ENCODE measurements around the gene GGCT.
"Not testable (repeated sequence)": the region's sequence is repeated elsewhere in the genome, so short reads cannot be mapped to it uniquely, and the experiment has no call there.

Gene GGCT

DNA sequence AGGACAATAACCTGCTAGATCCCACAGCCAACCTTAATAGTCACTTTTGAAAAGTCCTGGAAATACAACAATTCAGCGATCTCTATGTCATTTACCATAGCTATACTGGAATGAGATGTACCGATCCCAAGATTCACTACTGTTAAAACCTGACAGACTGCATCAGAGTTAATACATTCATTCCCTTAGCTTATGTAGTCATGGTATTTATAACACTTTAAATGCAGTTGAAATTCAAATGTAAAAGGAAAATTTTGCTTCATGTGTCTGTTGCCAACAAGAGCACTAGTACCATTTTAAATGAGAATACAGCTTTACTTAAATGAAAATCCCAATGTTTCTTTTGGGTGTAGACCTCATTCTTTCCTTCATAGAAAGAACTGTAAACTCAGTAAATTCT lies 11.1 kb upstream of the GGCT start:
- no peak for DNase-seq (ENCODE audit: low spot score)

DNA sequence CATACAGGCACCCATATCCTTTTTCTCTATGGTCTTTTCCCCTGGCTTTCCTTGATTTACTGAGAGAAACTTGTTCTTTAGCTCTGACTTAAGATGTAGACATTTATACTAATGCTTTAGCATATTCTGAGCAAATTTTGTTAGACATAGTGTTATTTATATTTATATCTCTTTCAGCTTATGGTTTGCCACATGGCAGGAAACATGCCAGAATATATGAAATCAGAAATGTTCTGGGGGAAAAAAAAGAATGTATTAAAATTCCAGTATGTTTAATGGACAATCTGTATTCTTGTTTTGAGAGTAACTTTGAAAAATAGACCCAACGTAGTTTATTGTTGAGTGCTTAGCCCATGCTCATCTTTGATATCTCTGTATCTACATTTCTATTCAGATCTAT lies 10.1 kb upstream of the GGCT start:
- no peak for DNase-seq (ENCODE audit: low spot score)

DNA sequence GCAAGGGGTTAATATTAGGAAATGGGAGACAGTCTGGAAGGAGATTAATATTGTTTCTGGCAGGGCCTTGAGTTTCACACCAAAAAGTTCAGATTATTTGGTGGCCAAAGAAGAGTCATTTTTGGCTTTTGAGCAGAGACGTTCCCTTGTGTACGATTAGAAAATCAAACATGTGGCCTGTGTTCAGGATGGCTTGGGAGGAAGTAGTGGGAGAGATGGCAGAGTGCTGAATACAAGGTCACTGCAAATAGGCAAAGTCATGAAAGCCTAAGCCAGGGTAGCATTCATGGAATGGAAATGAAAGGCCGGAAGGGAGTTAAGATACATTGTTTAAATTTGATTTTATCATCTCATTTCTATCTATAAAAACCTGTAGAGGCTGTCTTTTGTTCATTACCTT lies 9.5 kb upstream of the GGCT start:
- DNase-seq (ENCODE audit: low spot score), result no peak

DNA sequence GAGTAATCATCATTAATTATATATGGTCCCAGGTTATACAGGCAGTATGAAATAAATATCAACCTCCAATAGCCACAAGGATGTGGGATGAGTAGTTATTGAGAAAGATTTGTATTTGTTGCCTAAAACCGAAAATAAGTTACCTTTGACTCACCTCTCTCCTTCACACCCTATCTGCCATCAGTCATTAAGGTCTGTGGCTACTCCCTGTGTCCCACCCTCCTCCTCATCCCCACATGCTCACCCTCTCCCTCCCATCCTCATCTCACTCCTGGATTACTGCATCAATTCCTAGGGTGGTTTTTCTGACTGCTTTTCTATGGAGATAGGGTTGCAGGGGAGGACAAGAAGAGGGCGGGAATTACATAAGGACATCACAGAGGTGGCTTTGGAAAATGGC lies 9.1 kb upstream of the GGCT start:
- DNase-seq (ENCODE audit: low spot score), result no peak

DNA sequence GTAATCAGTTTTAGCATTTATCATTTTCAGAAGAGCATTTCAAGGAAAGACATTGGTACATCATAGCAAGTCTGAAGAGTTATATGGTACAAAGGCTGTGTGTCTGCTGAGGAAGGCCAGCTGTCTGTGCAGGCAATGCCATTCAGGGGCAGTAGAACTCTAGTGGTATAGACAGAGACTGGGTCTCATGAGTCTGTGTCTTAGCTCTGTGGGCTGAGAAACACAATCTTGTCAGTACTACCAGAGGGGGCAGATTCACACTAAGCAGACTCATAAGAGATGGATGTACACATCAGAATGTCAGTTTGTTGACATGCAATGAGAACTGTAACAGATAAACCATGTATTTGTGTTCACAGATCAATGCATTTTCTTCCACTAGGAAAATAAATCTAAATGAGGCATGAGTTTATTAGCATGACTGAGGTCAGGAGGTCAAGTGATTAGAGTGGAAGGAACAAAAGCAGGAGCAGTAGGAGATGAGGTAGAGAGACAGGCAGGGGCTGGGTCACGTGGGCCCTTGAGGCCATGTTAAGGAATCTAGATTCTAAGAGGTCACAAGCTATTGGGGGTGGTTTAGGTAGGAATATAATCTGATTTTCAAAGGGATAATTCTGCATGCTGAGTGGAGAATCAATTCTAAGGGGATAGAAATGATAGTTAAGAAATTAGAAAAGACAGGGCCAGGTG lies 7.5 kb upstream of the GGCT start:
- DNase-seq (ENCODE audit: low spot score), result no peak

DNA sequence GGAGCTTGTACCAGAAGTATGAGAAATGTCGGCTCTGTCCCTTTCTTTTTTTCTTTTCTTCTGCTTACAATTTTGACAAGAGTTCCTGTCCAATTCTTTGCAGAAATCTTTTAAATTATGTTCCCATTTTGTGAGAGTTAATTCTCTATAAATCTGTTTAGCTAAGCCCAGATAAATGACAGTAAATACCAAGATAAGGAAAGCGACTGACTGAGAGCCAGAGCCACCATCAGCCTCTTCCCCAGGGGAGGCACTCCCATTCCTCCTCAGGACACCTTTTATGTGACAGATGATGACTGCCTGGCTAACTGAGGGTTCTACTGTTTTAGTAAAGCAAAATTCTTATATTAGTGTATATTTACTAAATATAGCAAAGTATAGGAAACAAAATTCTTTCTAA lies 6.9 kb upstream of the GGCT start:
- DNase-seq (ENCODE audit: low spot score), result no peak

DNA sequence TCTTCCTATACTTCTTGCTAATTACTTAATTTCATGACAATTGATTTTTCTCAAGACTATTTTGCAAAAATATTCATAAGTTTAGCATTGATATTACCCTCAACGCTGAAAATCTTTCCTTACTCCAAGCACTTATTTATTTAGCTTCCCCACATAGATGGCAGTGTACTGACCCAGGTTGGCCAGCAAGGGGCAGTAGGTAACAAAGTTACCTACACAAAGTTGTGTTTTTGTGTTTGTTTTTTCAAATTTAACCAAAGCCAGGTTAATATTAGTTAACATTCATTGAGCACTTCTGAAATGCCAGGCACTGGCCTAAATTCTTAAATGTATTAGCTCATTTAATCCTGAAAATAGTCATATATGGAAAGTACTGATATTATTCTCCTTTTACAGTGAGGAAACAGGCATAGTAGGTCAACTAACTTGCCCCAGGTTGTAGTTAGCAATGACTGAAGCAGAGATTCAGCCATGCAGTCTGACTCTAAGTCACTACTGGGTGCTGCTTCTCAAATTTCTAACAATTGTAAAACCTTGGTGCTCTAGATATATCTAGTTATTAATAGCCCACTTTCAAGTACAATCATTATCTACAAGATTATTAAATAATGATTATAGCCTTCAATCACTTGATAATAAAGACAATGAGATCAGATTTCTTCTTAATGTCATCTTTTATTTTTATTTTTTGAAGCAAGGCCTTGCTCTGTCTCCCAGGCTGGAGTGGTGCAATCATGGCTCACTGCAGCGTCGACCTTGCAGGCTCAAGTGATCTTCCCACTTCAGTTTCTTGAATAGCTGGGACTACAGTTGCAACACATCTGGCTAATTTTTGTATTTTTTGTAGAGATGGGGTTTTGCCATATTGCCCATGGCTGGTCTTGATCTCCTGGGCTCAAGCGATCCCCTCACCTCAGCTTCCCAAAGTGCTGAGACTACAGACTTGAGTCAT lies 5.8 kb upstream of the GGCT start:
- DNase-seq (ENCODE audit: low spot score), result no peak

DNA sequence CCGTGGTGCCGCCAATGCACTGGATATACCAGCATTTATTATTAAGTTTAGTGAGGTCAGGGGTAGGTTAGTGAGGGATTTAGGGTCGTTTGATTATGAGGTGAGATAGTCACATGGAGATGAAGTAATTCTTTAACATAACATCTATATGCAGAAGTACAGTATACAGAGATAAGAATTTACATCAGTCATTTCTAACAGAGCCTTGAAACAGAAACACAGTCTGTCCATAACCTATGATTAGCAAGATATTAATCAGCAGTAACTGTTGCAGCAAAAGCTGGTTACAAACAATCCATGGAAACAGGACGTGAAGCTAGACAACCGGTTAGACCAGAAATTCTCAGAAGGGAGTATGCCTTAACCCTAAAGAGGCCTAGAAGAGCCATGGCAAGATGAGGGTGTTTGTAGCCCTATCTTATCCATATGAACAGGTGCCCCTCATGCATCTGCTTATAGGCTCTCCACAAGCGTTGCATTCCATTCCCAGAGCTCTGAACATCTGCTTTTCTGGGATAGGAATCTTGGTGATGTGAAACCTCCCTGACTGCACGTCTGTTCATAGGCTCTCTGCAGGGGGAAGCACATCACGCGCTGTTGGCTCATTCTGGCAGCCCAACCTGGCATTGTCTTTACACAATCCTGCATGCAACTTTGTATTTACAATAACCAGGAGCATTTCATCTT lies 4.7 kb upstream of the GGCT start:
- DNase-seq (ENCODE audit: low spot score), result not testable (repeated sequence)

DNA sequence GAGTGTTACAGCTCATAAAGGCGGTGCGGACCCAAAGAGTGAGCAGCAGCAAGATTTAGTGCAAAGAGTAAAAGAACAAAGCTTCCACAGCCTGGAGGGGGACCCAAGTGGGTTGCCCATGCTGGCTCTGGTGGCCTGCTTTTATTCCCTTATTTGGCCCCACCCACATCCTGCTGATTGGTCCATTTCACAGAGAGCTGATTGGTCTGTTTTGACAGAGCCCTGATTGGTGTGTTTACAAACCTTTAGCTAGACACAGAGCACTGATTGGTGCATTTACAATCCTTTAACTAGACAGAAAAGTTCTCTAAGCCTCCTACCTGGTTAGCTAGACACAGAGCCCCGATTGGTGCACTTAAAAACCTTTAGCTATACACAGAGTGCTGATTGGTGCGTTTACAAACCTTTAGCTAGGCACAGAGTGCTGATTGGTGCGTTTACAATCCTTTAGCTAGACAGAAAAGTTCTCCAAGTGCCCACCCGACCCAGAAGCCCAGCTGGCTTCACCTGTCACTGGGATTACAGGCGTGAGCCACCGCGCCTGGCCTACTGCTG lies 2.8 kb upstream of the GGCT start:
- not testable (repeated sequence) for DNase-seq (ENCODE audit: low spot score)

DNA sequence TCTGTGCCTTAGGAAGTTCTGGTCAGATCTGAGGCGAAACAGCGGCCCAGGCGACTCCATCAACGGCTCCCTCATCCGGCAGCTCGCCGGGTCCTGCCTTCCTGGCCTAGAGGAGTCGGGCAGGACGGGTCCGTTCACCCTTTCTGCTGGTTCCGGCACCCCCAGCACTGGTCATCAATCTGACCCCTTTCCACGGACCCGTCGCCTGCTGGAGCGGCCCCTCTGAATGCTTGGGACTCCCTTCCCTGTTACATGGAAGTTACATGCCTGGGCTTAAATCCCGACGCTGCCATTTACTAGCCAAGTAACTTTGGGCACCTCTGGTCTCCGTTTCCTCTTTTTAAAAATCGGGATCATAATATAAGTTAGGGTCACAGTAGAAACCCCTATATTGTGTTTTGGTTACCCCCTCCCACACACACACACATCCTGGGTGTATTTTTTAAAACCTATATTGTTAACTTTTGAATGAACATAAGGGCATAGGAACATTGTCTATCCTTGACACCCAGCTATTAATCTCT lies 607 bp upstream of the GGCT start:
- no peak for DNase-seq (ENCODE audit: low spot score)

DNA sequence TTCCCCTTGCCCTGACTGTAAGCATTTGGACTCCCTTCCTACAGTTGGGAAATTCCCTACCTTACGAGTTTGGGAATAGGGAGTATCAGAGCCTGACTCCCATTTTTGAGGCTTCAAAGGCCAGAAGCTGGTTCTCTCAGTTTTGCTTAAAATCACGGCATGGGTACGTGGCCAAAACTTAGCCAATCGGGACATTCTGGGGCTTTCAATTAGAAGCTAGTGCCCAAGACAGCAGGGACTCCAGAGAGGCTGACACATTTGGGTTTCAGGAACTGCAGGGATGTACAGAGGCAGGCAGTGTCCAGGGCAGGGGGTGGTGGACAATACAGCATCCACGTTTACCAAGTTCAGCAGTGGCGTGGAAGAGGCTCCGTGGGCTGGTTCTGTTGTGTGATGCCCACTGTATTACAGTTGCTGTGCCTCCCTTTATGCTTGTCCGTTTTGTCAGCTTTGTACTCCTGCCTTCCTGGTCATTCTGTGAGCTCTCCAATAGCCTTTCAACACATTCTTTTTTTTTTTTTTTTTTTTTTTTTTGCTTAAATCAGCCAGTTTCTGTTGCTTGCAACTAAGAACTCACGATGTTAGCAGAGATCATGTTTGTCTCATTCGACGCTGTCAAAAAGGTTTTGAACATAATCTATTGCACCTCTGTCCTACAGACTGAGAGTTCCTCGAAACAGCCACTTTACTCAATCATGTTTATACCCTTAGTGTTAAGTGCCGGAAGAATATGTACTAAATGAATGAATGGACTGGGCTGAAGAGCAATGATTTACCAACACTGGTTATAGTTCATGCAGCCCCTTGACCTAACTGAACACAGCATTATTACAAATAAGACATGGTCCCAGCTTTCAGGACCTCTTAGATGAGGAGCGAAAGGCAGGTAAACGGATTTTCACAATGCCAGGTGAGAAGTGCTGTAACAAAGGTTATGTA lies 1.1 kb downstream of the GGCT start:
- no peak for DNase-seq (ENCODE audit: low spot score)

DNA sequence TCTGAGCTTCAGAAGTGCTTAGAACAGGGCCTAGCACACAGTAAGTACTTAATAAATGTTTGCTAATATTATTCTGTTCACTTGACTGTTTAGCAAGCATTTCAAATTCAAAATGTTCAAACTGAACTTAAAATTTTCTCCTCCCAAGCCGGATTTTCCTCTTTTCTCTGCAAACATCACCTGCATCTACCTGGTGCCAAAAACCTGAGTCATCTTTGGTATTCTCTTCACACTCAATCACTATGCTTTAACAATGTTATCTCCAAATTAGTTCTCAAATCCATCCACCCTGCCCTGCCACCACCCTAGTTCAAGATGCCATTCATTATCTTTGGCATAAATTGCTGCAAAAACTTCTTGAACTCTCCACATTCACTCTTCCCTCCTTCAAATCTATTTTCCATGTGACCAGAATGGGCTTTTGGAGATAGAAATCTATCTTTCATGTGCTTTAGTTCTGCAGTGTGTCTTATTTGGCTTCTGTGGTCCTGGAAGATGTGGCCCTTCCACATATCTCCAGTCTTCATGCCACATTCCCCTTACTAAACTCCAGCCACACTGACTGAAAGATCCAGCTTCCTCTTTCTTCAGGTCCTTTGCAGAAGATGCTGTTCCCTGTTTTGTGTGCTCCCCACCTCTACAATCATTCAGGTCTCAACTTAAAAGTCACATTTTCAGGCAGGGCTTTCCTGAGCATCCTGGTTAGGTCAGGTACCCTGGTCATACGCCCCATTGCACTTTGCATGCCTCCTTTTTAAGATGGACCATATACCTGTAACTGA lies 2.0 kb downstream of the GGCT start:
- no peak for DNase-seq (ENCODE audit: low spot score)

DNA sequence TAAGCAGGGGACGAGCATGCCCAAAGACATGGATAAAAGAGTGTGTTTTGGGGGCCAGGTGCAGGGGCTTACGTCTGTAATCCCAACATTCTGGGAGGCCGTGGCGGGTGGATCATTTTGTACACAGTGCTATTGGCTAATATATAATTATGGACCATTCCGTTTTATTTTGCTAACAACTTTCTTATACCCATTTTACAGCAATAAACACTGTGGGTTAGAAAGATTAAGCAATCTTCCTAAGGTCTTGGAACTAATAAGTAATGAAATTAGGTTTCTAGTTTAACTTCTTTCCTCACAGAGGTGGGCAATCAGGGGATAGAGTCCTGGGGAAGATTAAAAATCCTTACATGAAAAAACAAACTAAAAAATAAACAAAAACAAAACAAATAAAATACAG lies 3.4 kb downstream of the GGCT start:
- DNase-seq (ENCODE audit: low spot score), result no peak

DNA sequence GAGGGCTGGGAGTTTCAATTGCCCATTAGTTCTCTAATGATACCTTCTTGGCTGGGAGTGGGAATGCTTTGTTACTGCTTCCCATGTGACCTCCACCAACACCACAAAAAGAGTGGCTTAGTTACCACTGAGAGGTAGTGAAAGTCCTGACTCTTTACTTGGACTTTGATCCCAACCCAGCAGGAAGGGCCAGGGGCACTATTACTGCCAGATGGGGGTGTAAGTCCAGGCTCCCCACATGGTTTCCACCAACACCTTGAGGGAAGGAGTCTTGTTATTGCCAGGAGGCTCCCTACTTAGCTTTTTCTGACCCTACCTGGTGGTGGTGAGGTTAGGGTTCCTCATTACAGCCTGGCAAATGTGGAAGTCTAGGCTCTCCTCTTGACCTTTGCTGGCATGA lies 11.4 kb downstream of the GGCT start:
- DNase-seq (ENCODE audit: low spot score), result no peak

DNA sequence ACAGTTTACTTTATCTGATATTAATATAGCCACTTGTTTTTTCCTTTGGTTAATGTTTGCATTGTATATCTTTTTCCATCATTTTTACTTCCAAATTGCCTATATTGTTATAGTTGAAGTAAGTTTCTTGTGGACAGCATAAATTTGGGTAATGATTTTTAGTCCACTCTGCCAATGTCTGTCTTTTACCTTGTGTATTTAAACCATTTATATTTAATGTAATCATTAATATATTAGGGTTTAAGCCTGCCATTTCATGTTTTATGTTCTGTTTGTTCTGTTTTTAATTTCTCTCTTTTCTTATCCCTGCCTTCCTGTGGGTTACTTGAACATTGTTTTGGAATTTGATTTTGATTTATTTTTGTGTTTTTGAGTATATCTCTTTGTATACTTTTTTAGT lies 13.2 kb downstream of the GGCT start:
- DNase-seq (ENCODE audit: low spot score), result no peak

DNA sequence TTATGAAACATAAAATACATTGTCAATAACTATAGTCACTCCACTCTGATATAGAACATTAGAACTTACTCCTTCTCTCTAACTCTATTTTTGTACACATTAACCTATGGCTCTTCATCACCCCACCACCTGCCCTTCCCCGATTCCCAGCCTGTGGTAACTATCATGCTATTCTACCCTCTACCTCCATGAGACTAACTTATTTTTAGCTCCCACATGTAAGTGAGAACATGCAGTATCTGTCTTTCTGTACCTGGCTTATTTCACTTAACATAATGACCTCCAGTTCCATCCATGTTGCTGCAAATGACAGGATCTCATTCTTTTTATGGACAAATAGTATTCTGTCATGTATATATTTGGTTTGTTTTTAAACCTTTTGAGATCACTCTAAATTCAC lies 17.3 kb downstream of the GGCT start:
- DNase-seq (ENCODE audit: low spot score), result no peak

DNA sequence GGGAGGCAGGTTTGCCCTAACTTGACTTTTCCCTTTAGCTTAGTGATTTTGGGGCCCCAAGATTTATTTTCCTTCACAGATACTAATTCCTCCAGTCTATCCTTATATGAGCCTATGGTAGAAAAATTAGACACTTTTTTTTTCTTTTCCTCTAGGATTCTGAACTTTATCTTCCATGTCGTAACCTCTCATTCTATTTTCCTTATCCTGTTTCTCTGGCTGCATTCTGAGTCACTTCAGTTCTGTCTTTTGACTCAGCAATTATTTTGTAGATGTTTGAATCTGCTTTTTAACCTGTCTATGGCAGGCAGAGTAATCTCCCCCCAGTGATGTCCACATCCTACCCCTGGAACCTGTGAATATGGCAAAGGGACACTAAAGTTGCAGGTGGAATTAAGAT lies 19.0 kb downstream of the GGCT start:
- no peak for DNase-seq (ENCODE audit: low spot score)

DNA sequence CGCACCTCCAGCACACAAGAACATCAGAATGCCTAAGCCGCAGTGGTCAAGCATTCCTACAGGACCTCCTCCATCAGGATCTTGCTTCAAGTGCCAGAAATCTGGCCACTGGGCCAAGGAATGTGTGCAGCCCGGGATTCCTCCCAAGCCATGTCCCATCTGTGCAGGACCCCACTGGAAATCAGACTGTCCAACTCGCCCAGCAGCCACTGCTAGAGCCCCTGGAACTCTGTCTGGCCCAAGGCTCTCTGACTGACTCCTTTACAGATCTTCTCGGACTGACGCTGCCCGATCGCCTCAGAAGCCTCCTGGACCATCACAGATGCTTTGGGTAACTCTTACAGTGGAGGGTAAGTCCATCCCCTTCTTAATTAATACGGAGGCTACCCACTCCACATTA lies 23.2 kb downstream of the GGCT start:
- not testable (repeated sequence) for DNase-seq (ENCODE audit: low spot score)

DNA sequence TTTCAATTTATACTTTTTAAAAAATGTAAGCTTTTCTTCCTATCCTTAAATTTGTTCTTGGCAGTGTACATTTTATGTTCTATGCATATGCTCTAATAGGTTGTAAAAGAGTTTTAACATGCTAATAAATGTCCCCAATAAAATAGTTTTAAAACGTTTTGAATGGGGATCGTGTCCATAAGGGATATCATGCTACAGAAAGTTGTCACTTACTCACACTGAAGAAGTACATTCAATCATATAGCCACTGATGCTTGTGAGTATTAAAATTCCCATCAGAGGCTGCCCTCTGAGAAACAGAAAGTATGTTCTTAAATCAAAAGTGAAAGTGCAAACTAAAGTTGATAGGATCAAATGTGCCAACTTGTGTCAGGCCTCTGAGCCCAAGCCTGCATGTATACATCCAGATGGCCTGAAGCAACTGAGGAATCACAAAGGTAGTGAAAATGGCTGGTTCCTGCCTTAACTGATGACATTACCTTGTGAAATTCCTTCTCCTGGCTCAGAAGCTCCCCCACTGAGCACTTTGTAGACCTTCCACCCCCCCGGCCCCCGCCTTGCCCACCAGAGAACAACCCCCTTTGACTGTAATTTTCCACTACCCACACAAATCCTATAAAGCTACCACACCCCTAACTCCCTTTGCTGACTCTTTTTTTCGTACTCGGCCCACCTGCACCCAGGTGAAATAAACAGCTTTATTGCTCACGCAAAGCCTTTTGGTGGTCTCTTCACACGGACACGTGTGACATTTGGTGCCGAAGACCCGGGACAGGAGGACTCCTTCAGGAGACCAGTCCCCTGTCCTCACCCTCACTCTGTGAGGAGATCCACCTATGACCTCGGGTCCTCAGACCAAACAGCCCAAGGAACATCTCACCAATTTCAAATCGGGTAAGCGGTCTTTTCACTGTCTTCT lies 25.2 kb downstream of the GGCT start:
- no peak for DNase-seq (ENCODE audit: low spot score)

All from left forelimb (tissue), 1 donor.